GDM1 (cell line): ENCODE results near the gene ITGB3BP.
A peak's percentile ranks its signal among the peaks of the same experiment; 100 is the strongest.
"Not testable (repeated sequence)": the region's sequence is repeated elsewhere in the genome, so short reads cannot be mapped to it uniquely, and the experiment has no call there.

ENCODE experiments used
- DNase-seq: peaks from one replicate; lab custom pipeline; 2025; lab: John Stamatoyannopoulos, UW

Gene ITGB3BP

DNA sequence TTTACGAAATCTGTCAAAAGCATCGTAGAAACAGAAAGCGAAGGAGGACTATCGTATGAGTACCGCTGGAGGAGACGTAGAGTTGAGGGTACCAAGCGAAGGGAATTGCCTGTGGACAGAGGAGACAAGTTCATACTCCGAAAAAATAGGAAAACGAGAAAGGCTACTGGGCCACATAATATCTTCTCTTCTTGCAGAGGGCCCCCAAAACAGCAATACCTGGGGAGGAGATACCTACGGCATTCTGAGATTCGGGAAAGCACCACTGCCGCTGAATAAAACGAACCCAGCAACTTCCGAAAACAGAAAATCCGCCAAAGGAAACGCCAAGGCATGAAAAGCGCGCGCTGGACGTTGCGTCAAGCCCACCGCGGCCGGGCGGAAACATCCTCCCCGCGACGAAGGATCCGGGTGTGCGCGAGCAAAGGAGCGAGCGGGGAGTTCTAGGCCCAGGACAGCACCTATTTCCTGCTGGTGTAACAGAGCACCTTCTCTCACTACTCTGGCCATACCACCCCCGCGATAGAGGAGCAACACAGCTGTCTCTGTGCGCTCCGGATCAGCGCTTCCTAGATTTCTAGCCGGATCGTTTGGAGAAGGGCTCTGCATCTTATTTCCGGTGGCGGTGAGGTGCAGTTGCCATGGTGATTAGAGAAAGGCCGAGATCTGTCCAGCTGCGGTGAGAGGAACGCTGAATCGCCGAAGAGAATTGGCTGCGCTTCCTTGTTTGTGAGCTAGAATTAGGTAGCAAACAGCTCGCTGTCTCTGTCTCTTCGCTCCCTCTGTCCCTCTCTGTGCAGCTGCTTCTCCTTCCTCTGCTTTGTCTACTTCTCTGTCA lies at the start of gene ITGB3BP, which contains the start of gene EFCAB7:
TSS of gene ITGB3BP (minus strand) at position 335 of the 838 bp plus-strand sequence. CDS start at position 243, 92 bp downstream.
TSS of gene EFCAB7 (plus strand) at position 635 of the 838 bp plus-strand sequence. CDS start 2,048 bp downstream, outside the sequence.
- peak; percentile 74 for DNase-seq

GRCh38 chr1:63572686-63573085 lies 49.7 kb upstream of the ITGB3BP start:
- DNase-seq: not testable (repeated sequence)

- no peak for DNase-seq
These were observed 46.8 kb upstream of the ITGB3BP start for GRCh38 chr1:63569640-63570316.

DNA sequence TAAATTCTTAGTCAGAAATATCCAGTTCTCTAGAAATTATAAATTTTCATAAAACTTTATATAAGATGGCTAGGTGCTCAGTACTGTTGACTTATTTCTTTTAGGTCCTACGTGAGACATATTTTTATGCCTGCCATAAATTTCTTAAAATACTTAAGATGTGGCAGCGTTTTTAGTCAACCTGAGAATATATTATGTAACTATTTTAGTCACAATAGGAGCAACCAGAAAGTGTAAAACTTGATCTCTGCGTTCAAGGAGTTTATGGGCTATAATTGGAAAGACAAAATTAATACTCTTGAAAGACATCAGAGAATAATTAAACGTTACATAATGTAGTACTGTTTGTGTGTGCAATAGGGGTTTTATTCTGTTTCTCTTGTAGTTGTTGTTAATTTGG lies 46.0 kb upstream of the ITGB3BP start:
- no peak for DNase-seq

DNA sequence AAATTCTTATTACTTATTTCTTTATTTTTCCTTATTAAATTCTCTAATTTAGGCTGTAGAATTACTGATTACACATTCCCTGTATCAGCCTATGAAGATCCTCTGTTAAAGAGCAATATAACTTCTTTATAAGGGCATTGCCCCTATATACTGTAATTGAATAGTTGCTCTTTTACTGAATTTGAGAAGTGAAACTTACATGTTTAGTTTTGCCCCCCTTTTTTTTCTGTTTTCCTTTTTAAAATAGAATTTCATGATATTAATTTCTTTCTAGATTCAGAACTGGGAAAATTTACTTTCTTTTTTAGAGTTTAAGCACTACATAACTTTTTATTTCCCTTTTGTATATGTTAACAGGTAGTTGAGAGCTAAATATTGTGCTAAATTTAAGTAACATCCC lies 40.7 kb upstream of the ITGB3BP start:
- no peak for DNase-seq

DNA sequence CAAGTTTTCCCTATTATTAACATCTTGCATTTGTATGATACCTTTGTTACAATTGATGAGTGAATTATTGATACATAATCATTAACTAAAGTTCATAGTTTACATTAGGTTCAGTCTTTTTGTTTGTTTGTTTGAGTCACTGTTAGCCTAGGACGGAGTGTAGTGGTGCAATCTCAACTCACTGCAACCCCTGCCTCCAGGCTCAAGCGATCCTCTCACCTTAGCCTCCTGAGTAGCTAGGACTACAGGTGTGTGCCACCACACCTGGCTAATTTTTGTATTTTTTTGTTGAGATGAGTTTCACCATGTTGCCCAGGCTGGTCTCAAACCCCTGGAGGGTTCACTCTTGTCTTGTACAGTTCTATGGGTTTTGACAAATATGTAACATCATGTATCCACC lies 36.3 kb upstream of the ITGB3BP start:
- no peak for DNase-seq

DNA sequence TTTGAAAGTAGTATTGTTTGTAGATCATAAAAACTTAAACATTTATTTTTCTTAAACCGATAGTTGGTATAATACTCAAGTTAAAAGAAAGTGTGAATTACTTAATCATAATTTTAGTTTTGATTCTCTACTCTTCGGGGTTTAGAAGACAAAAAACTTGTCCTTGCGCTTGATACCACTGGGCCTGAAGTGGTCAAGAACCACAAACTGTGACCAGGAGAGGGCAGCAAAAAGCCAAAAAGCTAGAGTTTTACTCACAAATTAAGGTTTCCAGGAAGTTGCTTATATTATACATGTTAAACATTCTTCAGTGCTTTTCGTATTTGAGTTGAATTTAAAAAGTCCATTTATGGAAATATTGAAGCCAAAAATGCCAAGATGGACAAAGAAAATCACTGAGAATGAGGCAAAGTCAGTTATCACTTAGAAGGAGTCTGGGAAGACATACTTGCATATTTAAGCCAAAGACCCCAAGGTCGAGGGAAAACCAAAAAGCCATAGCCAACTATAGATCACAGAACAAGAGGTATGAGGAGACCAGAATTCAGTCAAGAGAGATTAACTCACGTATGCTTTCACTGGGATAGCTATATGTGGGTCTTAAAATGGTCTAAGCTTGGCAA lies 34.5 kb upstream of the ITGB3BP start:
- no peak for DNase-seq

- DNase-seq: no peak
These were observed 32.5 kb upstream of the ITGB3BP start for GRCh38 chr1:63555480-63555879.

DNA sequence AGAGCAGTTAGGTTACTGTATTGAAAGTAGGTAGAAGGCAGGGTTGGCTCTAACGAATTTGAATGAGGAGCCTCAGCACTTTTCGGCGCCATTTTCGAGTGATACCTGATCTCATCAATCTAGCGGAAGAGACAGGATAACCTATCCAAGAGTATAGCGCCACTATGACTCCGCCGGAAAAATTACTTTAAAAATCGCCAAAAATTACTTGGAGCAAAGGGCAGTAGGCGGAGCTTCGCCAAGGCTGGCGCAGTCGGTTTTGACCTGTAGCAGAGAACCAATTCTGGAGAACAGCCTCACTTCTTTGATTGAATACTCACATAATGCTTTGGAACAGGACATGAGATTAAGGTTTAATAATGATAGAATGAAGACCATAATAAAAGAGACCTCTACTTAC lies 25.9 kb upstream of the ITGB3BP start:
- no peak for DNase-seq

GRCh38 chr1:63548303-63548702 lies 25.3 kb upstream of the ITGB3BP start:
- DNase-seq: no peak

DNA sequence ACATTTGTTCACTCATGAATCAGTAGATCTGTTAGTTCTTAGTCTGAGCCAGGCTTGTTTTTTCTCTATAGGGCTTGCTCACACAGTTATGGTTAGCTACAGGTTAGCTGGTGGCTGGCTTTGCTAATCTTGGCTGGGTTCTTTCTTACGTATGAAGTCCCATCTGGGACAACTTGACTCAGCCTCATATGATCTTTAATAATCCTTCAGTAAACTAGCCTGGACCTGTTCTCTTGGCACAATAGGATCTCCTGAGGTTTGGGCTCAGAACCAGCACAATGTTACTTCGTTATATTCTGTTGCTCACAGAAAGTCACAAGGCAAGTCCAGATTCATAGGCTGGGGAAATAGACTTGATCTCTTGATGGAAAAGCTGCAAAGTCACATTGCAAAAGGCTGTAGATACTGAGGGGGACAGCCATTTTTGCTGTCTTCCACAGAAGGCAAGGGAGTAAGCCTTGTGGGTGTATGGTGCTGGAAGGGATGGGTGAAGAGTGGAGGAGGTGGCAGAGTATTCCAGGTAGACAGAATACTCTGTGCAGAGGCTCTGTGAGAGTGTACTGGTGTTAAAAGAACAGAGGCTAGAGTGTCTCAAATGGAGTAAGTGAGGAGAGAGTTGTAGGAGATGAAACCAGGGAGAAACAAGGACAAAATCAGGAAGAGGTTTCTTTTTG lies 24.7 kb upstream of the ITGB3BP start:
- no peak for DNase-seq

DNA sequence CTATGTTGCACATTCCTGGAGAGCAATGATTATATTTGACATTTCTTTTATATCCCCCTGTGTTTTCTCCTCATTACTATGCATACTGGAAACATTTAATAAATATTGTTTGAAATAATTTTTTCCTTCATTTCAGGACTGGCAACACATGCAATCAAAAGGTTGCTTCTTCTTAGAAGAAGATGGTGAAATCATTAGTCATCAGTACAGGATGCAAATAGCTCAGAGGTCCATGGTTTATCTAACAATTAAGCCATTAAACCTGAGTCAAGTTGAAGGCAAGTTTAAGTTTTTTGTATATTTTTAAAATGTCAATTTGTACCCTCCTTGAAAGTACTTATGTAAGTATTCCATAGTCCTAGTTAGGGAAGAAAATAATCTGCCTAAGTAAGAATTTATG lies 22.8 kb upstream of the ITGB3BP start:
- DNase-seq: no peak

DNA sequence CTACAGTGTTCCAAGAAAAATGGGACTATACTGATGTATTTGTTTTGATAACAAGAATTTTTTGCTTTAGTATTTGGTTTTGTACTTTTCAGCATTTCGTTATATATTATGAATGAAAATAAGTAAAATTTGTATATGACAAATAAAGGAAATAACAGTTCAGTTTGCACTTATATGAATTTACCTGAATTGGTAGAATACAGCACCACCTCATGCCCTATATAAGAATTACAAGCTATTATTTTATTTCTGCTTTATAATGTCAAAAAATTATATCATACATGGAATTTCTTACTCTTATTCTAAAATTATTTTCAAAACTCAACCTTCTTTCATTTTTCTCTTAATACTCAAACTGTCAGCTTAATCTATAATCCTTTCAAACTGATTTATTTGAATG lies 14.9 kb upstream of the ITGB3BP start:
- no peak for DNase-seq

DNA sequence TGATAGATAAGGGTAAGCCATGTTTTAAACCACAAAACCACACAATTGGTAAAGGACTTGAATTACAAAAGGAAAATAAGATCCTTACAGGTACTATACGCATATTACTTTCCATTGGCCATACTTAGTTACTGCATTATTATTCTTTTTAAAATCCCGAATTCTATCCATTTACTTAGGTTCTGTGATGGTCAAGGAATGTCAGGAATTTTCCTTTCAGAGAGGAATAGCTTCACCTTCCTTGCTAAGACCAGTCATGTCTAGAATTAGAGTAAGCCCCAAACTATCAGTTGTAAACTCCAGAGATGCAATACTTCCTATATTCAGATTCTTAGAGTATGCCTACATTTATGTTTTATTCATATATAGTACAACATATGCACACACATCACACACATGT lies 14.0 kb upstream of the ITGB3BP start:
- DNase-seq: no peak

GRCh38 chr1:63534406-63534805 lies 11.4 kb upstream of the ITGB3BP start:
- no peak for DNase-seq

GRCh38 chr1:63533931-63534330 lies 10.9 kb upstream of the ITGB3BP start:
- no peak for DNase-seq

- no peak for DNase-seq
These were observed 9.7 kb upstream of the ITGB3BP start for GRCh38 chr1:63532727-63533126.

GRCh38 chr1:63524201-63524600 lies 1.2 kb upstream of the ITGB3BP start:
- no peak for DNase-seq

DNA sequence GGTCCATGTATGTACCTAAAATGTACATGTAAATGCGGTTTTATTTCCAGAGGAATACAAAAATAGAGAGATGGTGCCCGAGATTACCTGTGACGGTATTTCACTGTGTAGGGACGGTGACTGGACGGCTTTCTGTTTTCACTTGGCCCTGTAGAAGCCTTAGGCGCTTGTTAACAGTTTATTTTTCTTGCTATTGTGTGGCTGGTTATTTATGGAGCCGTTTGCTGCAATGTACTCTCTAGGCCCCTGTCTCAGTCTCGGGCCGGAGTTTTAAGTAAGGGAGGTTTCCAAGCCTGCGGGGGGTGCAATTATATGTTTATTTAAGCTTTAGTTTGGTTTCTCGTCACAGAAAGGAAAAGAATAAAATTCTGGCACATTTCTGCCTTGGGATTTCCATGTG lies 713 bp upstream of the ITGB3BP start:
- no peak for DNase-seq

DNA sequence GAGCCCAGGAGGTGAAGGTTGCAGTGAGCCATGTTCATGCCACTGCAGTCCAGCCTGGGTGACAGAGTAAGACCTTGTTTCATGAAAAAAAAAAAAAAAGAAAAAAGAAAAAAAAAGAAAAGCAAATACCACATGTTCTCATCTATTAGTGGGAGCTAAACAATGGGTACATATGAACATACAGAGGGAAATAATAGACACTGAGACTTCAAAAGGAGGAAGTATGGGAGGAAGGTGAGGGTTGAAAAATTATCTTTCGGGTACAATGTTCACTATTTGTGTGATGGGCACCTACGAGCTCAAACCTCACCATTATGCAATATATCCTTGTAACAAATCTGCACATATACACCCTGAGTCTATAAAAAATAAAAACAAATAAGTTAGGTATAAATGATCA lies 6.4 kb downstream of the ITGB3BP start:
- DNase-seq: no peak

- no peak for DNase-seq
These were observed 10.4 kb downstream of the ITGB3BP start for GRCh38 chr1:63512584-63512983.

- DNase-seq: no peak
These were observed 13.3 kb downstream of the ITGB3BP start for GRCh38 chr1:63509718-63510117.
